Suprapubic skin (tissue), 4 donors: ENCODE data around the gene ARHGEF7. TPM values are rescaled to one million over a fixed set of nuclear protein-coding genes. Genes with fewer than 3 reads are reported as not detected.

Source experiments
- DNase-seq, 2 donors: peaks; one replicate each; pipeline ENCODE4 v3.0.0-alpha.2; 2019; ENCODE audit warnings: low spot score in 2 of 2
- H3K27ac ChIP-seq: fragments of 200-600 bp; sonication (generic); one replicate; pipeline ENCODE4 v1.5.1; 2019
- H3K27me3 ChIP-seq: fragments of 200-600 bp; sonication (generic); one replicate; pipeline ENCODE4 v1.5.1; 2019
- H3K36me3 ChIP-seq: fragments of 200-600 bp; sonication (generic); one replicate; pipeline ENCODE4 v1.5.1; 2019
- H3K4me1 ChIP-seq: fragments of 200-600 bp; sonication (generic); one replicate; pipeline ENCODE4 v1.5.1; 2019
- H3K4me3 ChIP-seq: fragments of 200-600 bp; sonication (generic); one replicate; pipeline ENCODE4 v1.5.1; 2019; ENCODE audit warnings: mild to moderate bottlenecking
- H3K9me3 ChIP-seq: fragments of 200-600 bp; sonication (generic); one replicate; pipeline ENCODE4 v1.5.1; 2019
- CTCF ChIP-seq, 2 donors: fragments of 200-600 bp in 1 of 2; fragments of 450-650 bp in 1 of 2; sonication (generic) in 1 of 2; IDR thresholded peaks; one replicate each; pipeline ENCODE4 v1.5.1; 2016 to 2019; ENCODE audit warnings: antibody characterized with exemption in 2 of 2, mild to moderate bottlenecking in 1 of 2, moderate library complexity in 1 of 2
- EP300 ChIP-seq: sonication (generic); formaldehyde crosslinking; IDR thresholded peaks from one replicate; pipeline ENCODE4 v1.6.1; 2017; ENCODE audit warnings: antibody characterized with exemption
- POLR2A ChIP-seq, 2 donors: fragments of 450-650 bp; IDR thresholded peaks; one replicate each; pipeline ENCODE4 v1.6.1; 2017; ENCODE audit warnings: antibody characterized with exemption in 2 of 2, mild to moderate bottlenecking in 2 of 2, moderate library complexity in 2 of 2
- POLR2AphosphoS5 ChIP-seq, 3 donors: sonication (generic); formaldehyde crosslinking; IDR thresholded peaks; one replicate each; pipeline ENCODE4 v1.6.1; 2017; ENCODE audit warnings: antibody characterized with exemption in 3 of 3
- WGBS: methylation state at CpG from one replicate; pipeline ENCODE4 v1.1.5; 2018; 5-methylcytosine and 5-hydroxymethylcytosine counted together
- total RNA-seq, 4 donors: library from RNA; depleted of rRNA; stranded (reverse); fragments of >200 nt; gene quantifications; one replicate each; pipeline ENCODE4 v1.1.0, GENCODE V29; 2016

ARHGEF7 gene
- total RNA-seq, 4 donors from 2014 or later = 72.1 to 210 (median 99.6) TPM

GRCh38 chr13:111090169-111090568, 24.9 kb upstream of the ARHGEF7 start:
- H3K27ac ChIP-seq = no peak overlapping the region
- H3K9me3 ChIP-seq = no peaks in the 10 kb centered on the region
- 86% methylated on average over 7 of the region's 7 CpGs for WGBS
- no peak overlapping the region for H3K4me3 ChIP-seq
- no peaks in the 10 kb centered on the region for H3K36me3 ChIP-seq
- TF ChIP-seq POLR2AphosphoS5 (IDR thresholded peaks at IDR 0.05) = no peak
- no peak for TF ChIP-seq POLR2A (IDR thresholded peaks at IDR 0.05)
- TF ChIP-seq CTCF (IDR thresholded peaks at IDR 0.05) = no peak
- TF ChIP-seq EP300 = no peak
- H3K27me3 ChIP-seq = peaks cover 29% of the 10 kb centered on the region
- no peak for DNase-seq
- no peaks in the 10 kb centered on the region for H3K4me1 ChIP-seq

GRCh38 chr13:111092685-111093084, 22.4 kb upstream of the ARHGEF7 start:
- Histone ChIP-seq H3K4me1 (no peaks in the 10 kb centered on the region), H3K9me3 (no peaks in the 10 kb centered on the region), H3K27me3 (peaks cover 47% of the 10 kb centered on the region), H3K27ac (no peak overlapping the region), H3K36me3 (no peaks in the 10 kb centered on the region), H3K4me3 (no peak overlapping the region)
- no peak for DNase-seq
- 68% methylated on average over 6 of the region's 6 CpGs for WGBS
- TF ChIP-seq POLR2AphosphoS5 (IDR thresholded peaks at IDR 0.05) = no peak
- no peak for TF ChIP-seq EP300
- TF ChIP-seq POLR2A (IDR thresholded peaks at IDR 0.05) = no peak
- no peak for TF ChIP-seq CTCF (IDR thresholded peaks at IDR 0.05)

GRCh38 chr13:111093136-111093535, 22.0 kb upstream of the ARHGEF7 start:
- no peak for DNase-seq
- Histone ChIP-seq H3K36me3 (no peaks in the 10 kb centered on the region), H3K27me3 (peaks cover 47% of the 10 kb centered on the region), H3K9me3 (no peaks in the 10 kb centered on the region), H3K27ac (no peak overlapping the region), H3K4me1 (no peaks in the 10 kb centered on the region), H3K4me3 (no peak overlapping the region)
- 92% methylated on average over 18 of the region's 21 CpGs for WGBS
- TF ChIP-seq CTCF (IDR thresholded peaks at IDR 0.05) = no peak
- no peak for TF ChIP-seq POLR2A (IDR thresholded peaks at IDR 0.05)
- TF ChIP-seq POLR2AphosphoS5 (IDR thresholded peaks at IDR 0.05) = no peak
- no peak for TF ChIP-seq EP300

- peaks cover 47% of the 10 kb centered on the region for H3K27me3 ChIP-seq
- H3K27ac ChIP-seq = no peak overlapping the region
- no peak for DNase-seq
- H3K36me3 ChIP-seq = no peaks in the 10 kb centered on the region
- no peak overlapping the region for H3K4me3 ChIP-seq
- TF ChIP-seq EP300 (no peak), POLR2AphosphoS5 (IDR thresholded peaks at IDR 0.05) (no peak), POLR2A (IDR thresholded peaks at IDR 0.05) (no peak), CTCF (IDR thresholded peaks at IDR 0.05) (no peak)
- no peaks in the 10 kb centered on the region for H3K4me1 ChIP-seq
- H3K9me3 ChIP-seq = no peaks in the 10 kb centered on the region
- 76% methylated on average over 6 of the region's 9 CpGs for WGBS
These were observed 21.5 kb upstream of the ARHGEF7 start for GRCh38 chr13:111093634-111094033.

- Histone ChIP-seq H3K36me3 (no peaks in the 10 kb centered on the region), H3K9me3 (no peaks in the 10 kb centered on the region), H3K4me1 (no peaks in the 10 kb centered on the region), H3K27me3 (peaks cover 47% of the 10 kb centered on the region), H3K4me3 (no peak overlapping the region), H3K27ac (no peak overlapping the region)
- TF ChIP-seq EP300 (no peak), CTCF (IDR thresholded peaks at IDR 0.05) (no peak), POLR2AphosphoS5 (IDR thresholded peaks at IDR 0.05) (no peak), POLR2A (IDR thresholded peaks at IDR 0.05) (no peak)
- DNase-seq = no peak
- WGBS = 60% methylated on average over 21 of the region's 30 CpGs
These were observed 19.9 kb upstream of the ARHGEF7 start for GRCh38 chr13:111095031-111095840.
